HG02623 (cell line): Measurements from ENCODE around the gene SGCA.

ENCODE experiments used
- ATAC-seq: cut with Tn5 transposase; IDR thresholded peaks from one replicate; pipeline ENCODE4 v1.9.1; 2021; ENCODE audit warnings: moderate library complexity; ENCODE audit not compliant: unreplicated experiment

SGCA gene

DNA sequence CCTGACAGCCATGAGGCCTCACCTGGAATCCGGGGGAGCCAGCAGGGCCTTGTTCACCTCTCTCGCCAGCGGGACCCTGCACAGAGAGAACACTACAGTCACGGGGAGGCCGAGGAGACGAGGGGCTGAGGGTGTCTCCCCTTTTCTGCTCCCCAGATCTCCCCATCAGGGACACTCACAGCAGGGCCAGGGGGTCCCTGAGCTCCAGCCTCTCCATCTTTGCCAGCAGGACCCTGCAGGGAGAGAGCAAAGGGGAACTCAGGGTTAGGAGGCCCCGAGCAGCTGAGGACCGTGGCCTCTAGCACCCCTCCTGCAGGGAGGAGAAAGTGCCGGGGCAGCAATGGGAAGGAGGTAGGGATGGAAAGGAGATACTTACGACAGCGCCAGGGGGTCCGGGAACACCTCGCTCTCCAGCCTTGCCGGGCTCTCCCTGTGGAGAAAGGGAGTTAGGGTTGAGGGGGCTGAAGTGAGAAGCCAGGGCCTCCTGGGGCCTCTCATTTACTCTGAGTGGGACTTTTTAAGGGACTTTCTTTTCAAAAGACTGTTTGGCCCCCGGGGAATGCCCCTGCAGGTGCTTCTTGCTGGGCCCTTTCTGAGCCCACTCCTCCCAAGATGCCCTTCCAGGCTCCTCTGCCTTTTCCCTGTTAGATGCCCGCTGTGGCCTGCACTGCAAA is 26.9 kb downstream of the SGCA start:
- no peak for ATAC-seq

DNA sequence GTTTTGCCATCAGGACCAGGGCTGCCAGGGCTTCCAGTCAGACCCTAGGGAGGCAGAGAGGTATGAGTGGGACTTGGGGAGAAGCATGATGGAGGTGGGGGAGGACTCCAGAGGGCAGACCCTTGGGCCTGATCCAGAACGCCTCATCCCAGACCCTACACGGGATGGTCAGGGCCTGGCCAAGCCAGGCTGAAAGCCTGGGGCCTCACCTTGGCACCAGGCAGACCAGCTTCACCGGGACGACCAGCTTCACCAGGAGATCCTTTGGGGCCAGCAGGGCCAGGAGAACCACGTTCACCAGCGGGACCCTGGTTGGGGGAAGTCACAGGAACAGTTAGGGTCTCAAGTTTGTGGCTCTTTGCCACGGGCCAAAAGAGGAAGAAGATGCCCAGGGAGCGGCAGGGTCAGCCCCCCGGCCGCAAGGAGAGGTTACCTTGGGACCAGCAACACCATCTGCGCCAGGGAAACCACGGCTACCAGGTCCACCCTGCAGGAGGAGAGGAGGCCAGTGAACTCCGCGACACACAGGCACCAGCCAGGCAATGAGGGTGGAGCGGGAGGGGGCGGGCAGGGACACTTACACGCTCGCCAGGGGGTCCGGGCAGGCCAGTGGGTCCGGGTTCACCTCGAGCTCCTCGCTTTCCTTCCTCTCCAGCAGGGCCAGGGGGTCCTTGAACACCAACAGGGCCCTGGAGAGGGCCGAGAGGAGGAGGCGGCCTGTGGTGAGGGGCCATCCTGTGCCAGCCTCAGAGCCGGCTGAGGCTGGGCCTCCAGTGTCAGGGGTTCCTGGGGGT is 28.5 kb downstream of the SGCA start:
- ATAC-seq, result no peak

DNA sequence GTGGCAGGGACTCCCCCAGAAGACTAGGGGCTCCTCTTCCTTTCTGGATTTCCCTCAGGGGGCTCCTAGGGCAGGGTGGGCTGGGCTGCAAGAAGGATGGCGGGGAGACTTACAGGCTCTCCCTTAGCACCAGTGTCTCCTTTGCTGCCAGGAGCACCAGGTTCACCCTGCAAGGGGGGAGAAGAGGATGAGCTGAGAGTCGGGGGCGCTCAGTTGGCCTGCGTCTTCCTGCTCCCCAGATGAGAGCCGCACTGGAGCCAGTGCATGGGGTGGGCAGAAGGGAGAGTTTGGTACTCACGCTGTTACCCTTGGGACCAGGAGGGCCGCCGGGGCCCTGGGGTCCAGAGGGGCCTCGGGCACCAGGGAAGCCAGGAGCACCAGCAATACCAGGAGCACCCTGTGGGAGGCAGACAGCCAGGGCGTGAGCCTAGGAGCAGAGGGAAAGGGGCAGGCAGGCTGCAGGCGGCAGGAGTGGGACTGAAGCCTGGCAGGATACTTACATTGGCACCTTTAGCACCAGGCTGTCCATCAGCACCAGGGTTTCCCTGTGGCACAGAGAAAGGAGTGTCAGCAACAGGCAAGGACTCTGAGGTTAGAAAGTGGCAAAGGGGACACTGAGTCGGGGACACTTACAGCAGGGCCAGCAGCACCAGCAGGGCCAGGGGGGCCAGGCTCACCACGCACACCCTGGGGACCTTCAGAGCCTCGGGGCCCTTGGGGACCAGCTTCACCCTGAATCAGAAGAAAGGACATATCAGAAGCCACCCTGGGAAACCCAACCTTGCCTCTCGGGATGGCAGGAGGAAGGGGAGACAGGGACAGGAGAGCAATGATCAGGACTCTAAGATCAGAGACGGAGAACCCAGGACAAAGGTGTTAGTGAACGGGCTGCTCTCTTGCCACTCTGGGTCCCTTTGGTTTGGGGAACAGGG is 29.4 kb downstream of the SGCA start:
- ATAC-seq, result no peak

DNA sequence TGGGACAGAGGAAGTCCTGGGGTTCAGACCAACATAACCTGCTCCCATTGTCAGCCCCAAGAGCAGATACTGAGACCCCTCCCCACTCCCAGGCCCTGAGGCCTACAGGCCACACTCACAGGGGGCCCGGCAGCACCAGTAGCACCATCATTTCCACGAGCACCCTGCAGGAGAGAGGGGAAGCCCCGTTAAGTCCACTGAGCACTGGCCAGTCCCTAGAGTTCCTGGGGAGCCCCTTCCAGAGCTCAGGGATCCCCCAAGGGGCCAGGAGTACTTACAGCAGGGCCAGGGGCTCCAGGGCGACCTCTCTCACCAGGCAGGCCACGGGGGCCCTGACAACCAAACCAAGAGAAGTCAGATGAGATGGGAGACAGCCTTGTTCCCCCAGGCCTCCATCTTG is 30.2 kb downstream of the SGCA start:
- ATAC-seq, result no peak

DNA sequence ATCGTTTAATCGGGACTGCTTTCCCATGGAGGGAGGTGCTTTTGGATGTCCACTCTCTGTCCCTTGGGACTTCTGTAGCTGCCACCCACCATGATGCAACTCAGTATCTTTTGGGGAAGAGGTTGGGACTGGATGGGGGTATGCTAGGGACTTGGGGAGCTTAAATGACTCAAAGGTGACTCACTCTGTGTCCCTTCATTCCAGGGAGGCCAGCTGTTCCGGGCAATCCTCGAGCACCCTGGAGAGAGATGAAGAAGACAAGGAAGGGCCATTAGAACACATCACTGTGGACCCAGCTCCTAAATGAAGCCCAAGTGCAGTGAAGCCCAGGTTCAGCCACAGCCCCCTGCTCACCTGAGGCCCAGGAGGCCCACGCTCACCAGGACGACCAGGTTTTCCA is 31.0 kb downstream of the SGCA start:
- no peak for ATAC-seq

DNA sequence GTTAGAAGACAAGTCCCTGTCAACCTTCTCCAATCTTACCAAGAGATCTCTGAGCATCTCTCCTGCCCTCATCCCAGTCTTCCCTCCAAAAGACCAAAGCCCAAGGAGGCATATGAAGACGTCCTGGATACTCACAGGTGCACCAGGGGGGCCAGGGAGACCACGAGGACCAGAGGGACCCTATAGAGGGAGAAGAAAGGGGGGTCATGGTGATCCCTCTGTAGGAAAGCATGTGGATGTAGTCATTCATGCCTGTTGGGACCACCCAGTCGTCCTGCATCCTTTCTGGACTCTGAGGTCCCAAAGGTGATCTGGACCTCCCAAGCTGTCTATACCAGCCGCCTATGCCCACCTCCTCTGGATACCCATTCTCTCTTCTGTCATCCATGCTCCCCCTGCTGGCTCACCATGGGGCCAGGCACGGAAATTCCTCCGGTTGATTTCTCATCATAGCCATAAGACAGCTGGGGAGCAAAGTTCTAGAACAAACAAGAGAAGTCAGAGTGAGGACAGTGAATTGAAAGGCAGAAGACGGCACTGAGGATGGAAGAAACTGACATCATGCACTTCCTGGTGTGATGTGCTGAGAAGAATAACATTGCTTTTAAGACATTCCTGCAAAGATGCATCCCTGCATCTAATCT is 32.3 kb downstream of the SGCA start:
- ATAC-seq, result no peak

DNA sequence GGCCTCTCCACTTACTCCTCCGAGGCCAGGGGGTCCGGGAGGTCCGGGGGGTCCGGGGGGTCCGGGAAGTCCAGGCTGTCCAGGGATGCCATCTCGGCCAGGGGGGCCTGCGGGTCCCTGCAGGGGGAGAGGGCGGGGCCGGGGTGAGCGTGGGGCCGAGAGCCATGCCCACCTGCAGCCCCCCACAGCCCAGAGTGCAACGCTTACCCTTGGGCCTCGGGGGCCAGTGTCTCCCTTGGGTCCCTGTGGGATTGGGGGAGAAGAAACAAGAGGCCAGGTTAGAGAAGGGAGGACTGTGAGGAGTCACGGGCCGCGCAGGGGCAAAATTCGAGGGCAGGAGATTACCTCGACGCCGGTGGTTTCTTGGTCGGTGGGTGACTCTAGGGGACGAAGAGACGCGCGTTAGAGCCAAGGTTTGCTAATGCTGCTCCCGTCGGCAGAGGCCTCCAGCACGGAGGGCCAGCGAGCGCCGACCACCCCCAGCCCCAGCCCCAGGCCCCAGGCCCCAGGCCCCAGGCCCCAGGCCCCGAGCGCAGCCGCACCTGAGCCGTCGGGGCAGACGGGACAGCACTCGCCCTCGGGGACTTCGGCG is 33.5 kb downstream of the SGCA start:
- ATAC-seq, result no peak

DNA sequence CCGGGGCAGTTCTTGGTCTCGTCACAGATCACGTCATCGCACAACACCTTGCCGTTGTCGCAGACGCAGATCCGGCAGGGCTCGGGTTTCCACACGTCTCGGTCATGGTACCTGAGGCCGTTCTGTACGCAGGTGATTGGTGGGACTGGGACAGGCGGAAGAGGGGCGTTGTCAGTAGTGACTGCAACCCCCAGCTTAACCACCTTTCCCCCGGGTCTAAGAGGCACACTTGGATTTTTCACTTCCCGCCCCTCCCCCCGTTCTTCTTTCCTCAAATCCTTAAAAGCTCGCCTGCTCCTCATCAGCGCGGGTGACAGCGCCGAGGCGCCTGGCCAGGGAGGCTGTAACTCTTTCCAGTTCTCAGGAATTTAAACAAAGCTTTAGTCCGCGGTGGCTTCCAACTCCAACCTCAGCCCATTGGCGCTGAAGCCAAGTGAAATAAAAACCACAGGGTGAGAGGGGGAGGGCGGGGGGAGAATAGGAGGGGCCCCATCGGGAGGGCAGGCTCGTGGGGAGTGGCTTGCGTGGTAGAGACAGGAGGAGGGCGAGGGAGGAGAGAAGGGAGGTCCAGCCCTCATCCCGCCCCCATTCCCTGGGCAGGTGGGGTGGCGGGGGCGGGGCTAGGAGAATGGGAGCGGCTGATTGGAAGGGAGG is 34.1 kb downstream of the SGCA start:
- no peak for ATAC-seq

DNA sequence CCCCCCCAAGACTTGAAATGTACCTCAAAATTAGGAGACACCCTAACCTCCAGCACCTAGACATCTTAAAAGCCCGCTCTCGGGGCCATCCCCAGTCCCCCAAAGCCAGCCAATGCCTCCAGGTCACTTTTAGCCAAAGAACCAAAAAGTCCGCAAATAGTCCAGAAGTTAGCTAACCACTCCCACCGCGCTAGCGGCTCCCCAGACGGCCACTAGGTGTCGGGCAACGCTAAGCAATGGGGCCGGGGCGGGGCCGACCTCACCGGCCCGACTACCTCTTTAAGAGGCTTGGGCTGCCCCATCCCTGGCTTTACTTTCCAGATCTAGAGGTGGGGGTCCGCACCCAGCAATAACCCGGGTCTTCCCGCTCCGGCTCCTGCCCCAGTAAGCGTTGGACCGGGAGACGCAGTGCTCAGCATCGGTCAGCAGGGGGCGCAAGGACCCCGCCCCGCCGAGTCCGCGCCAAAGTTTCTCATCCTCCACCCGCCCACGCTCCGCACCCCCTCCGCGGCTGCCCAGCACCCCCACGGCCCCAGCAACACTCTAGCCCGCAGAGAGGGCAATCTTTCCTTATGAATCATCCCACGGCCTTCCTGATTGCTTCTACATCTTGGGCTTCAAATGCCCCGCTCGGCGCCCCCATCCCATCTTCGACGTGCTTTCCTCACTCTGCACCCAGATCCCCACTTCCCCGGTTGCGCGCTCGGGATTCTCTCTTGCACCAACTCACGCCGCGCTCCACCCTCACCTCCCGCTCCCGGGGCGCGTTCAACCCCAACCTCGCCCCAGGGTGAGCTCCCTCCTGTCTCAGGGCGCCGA is 34.9 kb downstream of the SGCA start:
- ATAC-seq, result no peak

DNA sequence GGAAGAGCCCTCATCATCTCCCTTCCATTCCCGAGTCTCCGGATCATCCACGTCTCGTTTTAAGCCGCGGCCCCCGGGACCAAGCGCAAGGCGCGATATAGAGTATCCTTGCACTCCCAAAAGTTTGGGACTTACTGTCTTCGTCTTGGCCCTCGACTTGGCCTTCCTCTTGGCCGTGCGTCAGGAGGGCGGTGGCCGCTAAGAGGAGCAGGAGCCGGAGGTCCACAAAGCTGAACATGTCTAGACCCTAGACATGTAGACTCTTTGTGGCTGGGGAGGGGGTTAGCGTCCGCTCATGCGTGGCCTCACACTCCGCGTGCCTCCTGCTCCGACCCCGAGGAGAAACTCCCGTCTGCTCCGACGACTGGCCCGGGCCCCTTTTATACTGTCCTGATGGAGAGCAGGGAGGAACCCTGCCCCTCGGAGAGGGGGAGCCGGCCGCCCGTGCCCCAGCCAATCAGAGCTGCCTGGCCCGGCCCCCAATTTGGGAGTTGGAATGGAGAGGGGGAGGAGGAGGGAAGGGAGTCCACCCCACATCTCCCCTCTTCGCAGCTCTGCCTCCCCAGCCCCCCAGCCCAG is 35.6 kb downstream of the SGCA start, which contains the start of gene COL1A1:
Gene COL1A1, minus strand, starts transcription at position 356 of the 579 bp plus-strand sequence. Its CDS starts 118 bp downstream, at position 238.
- ATAC-seq, result no peak

DNA sequence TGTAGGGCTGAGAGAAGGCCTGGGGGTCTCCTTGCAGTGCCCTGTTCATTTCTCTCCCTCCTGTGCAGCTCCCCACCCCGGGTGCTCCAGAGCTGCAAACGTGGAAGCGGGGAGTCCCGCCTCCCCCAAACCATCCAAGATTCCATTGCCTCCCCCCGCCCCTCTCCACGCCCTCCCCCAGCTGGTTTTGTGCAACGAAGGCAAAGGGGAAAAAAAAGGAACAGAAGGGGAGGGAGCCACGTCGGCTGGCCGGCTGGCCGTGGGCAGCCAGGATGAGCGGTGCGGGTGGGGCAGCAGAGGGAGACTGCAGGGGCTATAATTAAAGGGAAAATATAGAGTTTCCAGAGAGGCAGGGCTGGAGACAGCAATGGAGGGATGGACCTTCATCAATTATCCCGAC is 37.3 kb downstream of the SGCA start:
- no peak for ATAC-seq

DNA sequence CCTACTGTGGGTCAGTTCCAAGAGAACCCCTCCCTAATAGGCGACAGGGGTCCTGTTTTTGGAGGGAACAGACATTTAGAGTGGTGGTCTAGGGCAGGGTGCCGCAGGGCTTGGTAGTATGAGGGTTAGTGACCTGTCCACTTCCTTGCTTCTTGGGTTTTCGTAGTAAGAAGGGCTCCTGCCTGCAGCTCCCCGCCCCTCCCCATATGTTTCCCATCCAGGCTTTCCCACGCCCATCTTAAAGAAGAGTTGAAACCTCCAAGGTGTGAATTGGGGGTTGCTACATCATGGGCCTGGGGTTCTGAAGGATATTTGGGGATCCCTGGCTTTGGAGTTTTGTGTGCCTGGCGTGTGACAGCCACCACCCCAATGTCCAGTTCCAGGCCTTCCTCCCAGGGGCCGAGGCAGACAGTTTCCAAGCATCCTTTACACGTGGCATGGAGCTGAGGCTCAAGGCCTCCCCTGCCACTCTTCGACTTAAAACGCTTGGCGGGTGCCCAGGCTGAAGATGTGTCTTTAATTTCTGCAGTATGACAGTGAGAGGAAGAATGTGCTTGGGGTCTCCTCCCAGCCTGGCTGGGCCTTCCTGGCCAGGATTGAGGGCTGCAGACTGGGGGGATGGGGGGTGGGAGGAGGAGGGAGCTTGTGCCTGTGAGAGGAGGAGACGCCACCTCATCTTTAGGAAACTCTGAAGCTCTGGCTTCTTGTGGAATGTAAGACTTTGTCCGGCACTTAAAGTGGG is 38.0 kb downstream of the SGCA start:
- no peak for ATAC-seq

DNA sequence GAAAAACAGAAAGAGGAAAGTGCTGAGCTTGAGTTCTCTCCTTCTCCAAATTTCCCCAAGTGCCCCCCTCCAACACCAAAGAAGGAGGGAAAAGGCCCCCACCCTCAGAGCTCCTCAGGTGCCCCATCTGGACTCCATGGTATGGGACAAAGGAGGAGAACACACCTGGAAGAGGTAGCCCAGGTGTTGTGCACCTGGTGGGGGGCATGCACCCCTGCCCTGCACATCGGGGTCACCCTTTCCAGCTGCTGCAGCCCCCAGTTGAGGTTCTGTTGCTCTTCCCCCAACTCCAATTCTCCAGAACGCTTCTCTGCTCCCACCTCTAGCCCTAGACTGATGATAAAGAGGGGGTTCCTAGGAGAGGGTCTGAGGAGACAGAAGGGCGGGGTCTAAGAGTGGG is 38.6 kb downstream of the SGCA start:
- ATAC-seq, result no peak

DNA sequence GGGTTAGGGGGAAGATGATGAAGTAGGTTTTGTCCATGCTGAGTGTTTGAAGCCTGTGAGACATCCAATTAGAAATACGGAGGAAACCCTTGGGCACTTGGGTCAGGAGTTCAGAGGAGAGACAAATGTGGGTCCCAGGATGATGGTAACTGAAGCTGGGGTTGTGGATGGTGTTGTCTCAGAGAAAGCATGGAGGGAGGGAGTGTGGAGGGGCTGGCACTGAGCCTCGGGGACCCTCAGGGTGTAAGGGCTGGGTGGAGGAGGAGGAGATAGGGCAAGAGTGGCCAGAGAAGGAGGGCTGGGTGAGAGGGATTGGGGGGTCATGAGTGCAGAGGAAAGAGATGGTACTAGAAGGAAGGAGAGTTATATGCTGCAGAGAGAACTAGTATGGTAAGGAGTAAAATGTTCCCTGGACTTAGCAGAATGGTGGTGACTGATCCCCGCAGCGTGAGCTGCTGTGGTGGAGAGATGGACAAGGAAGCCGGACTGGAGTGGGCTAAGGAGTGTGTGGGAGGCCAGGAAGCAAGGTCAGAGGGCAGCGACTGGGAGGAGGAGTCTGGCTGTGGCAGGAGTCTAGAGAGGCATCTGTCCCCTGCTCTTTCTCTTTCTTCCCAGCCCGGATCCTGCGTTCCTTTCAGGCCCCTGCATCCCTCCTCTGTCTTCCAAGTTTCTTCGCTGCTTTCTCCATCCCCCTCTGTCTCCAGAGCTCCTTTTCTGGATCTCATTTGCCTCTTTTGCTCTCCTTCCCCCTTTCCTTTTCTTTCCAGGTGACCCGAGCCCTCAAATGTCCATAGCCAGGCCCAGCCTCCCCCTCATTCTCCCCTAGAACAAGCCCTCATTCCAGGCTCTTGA is 39.5 kb downstream of the SGCA start:
- ATAC-seq, result no peak

DNA sequence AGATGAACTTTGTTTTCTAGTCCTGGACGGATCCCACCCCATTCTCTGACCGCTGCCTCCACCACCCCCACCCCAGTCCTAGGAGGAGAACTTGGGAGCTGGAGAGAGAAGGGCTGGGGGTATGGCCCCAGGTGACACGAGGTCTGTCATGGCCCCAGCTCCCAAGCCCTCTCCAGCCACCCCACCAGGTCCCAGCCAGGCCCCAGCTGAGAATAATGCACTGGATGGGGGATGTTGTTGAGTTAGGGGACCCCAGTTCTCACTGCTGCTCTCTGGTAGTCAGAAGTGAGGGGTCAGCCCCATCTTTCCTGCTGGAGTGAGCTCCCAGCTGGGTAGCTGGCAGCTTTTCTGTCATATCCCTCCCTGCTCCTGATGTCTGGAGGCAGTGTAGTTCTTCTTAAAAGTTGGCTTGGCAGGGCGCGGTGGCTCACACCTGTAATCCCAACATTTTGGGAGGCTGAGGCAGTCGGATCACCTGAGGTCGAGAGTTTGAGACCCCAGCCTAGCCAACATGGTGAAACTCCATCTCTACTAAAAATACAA is 40.2 kb downstream of the SGCA start:
- ATAC-seq, result no peak

DNA sequence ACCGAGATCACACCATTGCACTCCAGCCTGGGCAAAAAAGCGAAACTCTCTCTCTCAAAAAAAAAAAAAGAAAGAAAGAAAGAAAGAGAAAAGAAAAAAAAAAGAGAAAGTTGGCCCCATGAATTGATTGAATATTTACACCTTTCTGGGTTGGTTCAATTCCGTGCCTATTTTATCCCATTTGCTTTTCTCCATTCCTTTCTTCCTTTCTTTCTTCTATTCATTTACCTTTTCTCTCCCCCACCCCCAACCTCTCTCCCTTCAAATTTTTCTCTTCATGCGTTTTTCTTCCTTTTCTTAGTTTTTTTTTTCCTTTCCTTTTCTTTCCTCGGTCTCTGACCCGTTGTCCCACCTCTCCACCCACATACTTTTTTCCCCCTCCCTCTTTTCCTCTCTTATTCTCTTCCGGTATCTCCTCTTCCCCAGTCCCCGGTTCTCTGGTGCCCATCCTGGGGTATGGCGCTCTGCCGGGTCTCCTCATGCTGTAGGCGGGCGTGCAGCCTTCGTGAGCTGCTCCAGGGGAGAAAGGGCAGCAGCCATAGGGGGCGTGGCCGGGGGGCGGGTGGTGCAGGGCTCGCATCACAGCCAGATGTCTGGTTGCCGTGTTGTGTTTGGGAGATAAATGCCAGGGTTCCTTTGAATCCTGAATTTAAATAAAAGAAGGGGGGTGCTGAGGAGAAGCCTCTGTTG is 40.9 kb downstream of the SGCA start:
- no peak for ATAC-seq
